HCT116 (cell line): ENCODE measurements around the gene WAPL. TPM values are rescaled to one million over a fixed set of nuclear protein-coding genes. Genes with fewer than 3 reads are reported as not detected.

ENCODE experiments used
- ATAC-seq: fragments of 200-7000 bp; cut with Tn5 transposase; 2 replicates; pipeline ENCODE4 v1.9.1; 2020; ENCODE audit warnings: mild to moderate bottlenecking, moderate library complexity
- BruUV-seq: library from RNA; stranded (reverse); fragments of 400-500 nt; replicated peaks from 2 replicates; lab custom pipeline; 2021; lab: Mats Ljungman, UMichigan
- CTCF ChIA-PET: fragments of 300-600 bp; sonication (Branson Sonifier 250); formaldehyde crosslinking; loops from one replicate; lab custom pipeline; 2021; ENCODE audit warnings: antibody characterized with exemption; lab: Charles Lee
- POLR2A ChIA-PET: fragments of 300-600, 350-600 bp; sonication (Branson Sonifier 250); formaldehyde crosslinking; loops from one replicate; lab custom pipeline; 2021; ENCODE audit warnings: antibody characterized with exemption; lab: Charles Lee
- RAD21 ChIA-PET, 2 experiments: fragments of 300-600 bp; sonication (Branson Sonifier 250); formaldehyde crosslinking; loops; one replicate each; lab custom pipeline; 2023; ENCODE audit warnings: low total read pairs in 2 of 2; ENCODE audit not compliant: uncharacterized antibody in 2 of 2, unreplicated experiment in 2 of 2, low non-redundant PET in 1 of 2; lab: Charles Lee
- DNase-seq: peaks from one replicate; pipeline ENCODE4 v3.0.0-alpha.2; 2010; ENCODE audit warnings: low read depth, low spot score
- H2AFZ ChIP-seq: fragments of 200-600 bp; shearing (Covaris generic), sonication (generic); 2 replicates; pipeline ENCODE4 v1.6.1; 2017; ENCODE audit warnings: low read depth, mixed run types, mixed read lengths, antibody characterized with exemption, low read length; ENCODE audit not compliant: poor library complexity, severe bottlenecking
- H3K27ac ChIP-seq: 2 replicates; pipeline ENCODE4 v1.5.1; 2012; ENCODE audit warnings: low read depth, low read length
- H3K27me3 ChIP-seq: fragments of 200-600 bp; sonication (generic); 2 replicates; pipeline ENCODE4 v1.6.1; 2016; ENCODE audit warnings: mixed run types, low read length, mixed read lengths; ENCODE audit not compliant: insufficient read depth
- H3K36me3 ChIP-seq, 2 experiments: fragments of 200-500 bp in 1 of 2; fragments of 200-600 bp in 1 of 2; sonication (Bioruptor generic) in 1 of 2; sonication (generic) in 1 of 2; 2 replicates each; pipeline versions ENCODE4 v1.5.1 to v1.6.1; 2014 to 2016; ENCODE audit warnings: low read length in 2 of 2, inconsistent platforms in 1 of 2, mixed read lengths in 1 of 2, mixed run types in 1 of 2; ENCODE audit not compliant: insufficient read depth in 2 of 2, control insufficient read depth in 1 of 2
- H3K4me1 ChIP-seq, 2 experiments: fragments of 200-600 bp in 1 of 2; sonication (generic) in 1 of 2; 2 replicates each; pipeline versions ENCODE4 v1.5.1 to v1.6.1; 2012 to 2017; ENCODE audit warnings: low read length in 2 of 2, inconsistent platforms in 1 of 2, mild to moderate bottlenecking in 1 of 2, mixed read lengths in 1 of 2, mixed run types in 1 of 2, moderate library complexity in 1 of 2; ENCODE audit not compliant: insufficient read depth in 2 of 2, control insufficient read depth in 1 of 2
- H3K4me2 ChIP-seq: fragments of 200-600 bp; sonication (generic); 2 replicates; pipeline ENCODE4 v1.6.1; 2017; ENCODE audit warnings: mixed run types, low read length, mixed read lengths
- H3K4me3 ChIP-seq, 2 experiments: fragments of 200-600 bp in 1 of 2; sonication (generic) in 1 of 2; replicated peaks in 1 of 2; 2 replicates each; pipeline ENCODE4 v1.5.1; 2011 to 2016; ENCODE audit warnings: low read length in 2 of 2, control low read depth in 1 of 2, low read depth in 1 of 2, mild to moderate bottlenecking in 1 of 2, mixed read lengths in 1 of 2, mixed run types in 1 of 2
- H3K79me2 ChIP-seq: fragments of 200-600 bp; sonication (generic); 2 replicates; pipeline ENCODE4 v1.6.1; 2017; ENCODE audit warnings: mild to moderate bottlenecking, mixed run types, low read length, moderate library complexity, mixed read lengths; ENCODE audit not compliant: insufficient read depth
- H3K9ac ChIP-seq: fragments of 200-600 bp; sonication (generic); 2 replicates; pipeline ENCODE4 v1.6.1; 2016; ENCODE audit warnings: low read length, mixed read lengths
- H3K9me2 ChIP-seq: fragments of 200-600 bp; sonication (generic), shearing (Covaris generic); 2 replicates; pipeline ENCODE4 v1.6.1; 2017; ENCODE audit warnings: mixed run types, mild to moderate bottlenecking, moderate library complexity; ENCODE audit not compliant: insufficient read depth
- H3K9me3 ChIP-seq, 2 experiments: fragments of 200-500 bp in 1 of 2; fragments of 200-600 bp in 1 of 2; sonication (Bioruptor generic) in 1 of 2; sonication (generic) in 1 of 2; 2 replicates each; pipeline ENCODE4 v1.6.1; 2014 to 2017; ENCODE audit warnings: low read length in 2 of 2, mixed read lengths in 2 of 2, inconsistent platforms in 1 of 2, low read depth in 1 of 2, mild to moderate bottlenecking in 1 of 2, mixed run types in 1 of 2, moderate library complexity in 1 of 2; ENCODE audit not compliant: control insufficient read depth in 1 of 2, insufficient read depth in 1 of 2
- H4K20me1 ChIP-seq: fragments of 200-600 bp; sonication (generic), shearing (Covaris generic); 2 replicates; pipeline ENCODE4 v1.6.1; 2017; ENCODE audit warnings: mixed run types, mild to moderate bottlenecking, moderate library complexity; ENCODE audit not compliant: insufficient read depth
- CBX3 ChIP-seq: IDR thresholded peaks from 2 replicates; pipeline ENCODE4 v1.6.1; 2012; ENCODE audit warnings: low read depth
- CEBPB ChIP-seq: IDR thresholded peaks from 2 replicates; pipeline ENCODE4 v1.6.1; 2012; ENCODE audit warnings: low read depth
- CTCF ChIP-seq, 3 experiments: fragments of 200-600 bp in 1 of 3; sonication (generic) in 1 of 3; IDR thresholded peaks in 2 of 3; conservative IDR thresholded peaks in 1 of 3; 2 replicates each; pipeline ENCODE4 v1.5.1; 2012 to 2017; ENCODE audit warnings: low read depth in 2 of 3, low read length in 2 of 3, antibody characterized with exemption in 1 of 3, borderline replicate concordance in 1 of 3, control low read depth in 1 of 3, mild to moderate bottlenecking in 1 of 3, mixed read lengths in 1 of 3, mixed run types in 1 of 3, moderate library complexity in 1 of 3; ENCODE audit not compliant: insufficient read depth in 1 of 3
- EGR1 ChIP-seq: IDR thresholded peaks from 2 replicates; pipeline ENCODE4 v1.6.1; 2012; ENCODE audit warnings: low read depth
- ELF1 ChIP-seq: IDR thresholded peaks from 2 replicates; pipeline ENCODE4 v1.6.1; 2012; ENCODE audit warnings: low read depth, borderline replicate concordance
- EZH2 ChIP-seq: fragments of 200-600 bp; sonication (generic); IDR thresholded peaks from 2 replicates; pipeline ENCODE4 v1.6.1; 2017; ENCODE audit warnings: antibody characterized with exemption, mixed run types
- EZH2phosphoT487 ChIP-seq: fragments of 200-600 bp; IDR thresholded peaks from 2 replicates; pipeline ENCODE4 v1.6.1; 2018; ENCODE audit warnings: antibody characterized with exemption, borderline replicate concordance
- JUND ChIP-seq: IDR thresholded peaks from 2 replicates; pipeline ENCODE4 v1.6.1; 2012
- POLR2AphosphoS5 ChIP-seq: IDR thresholded peaks from 2 replicates; pipeline ENCODE4 v1.6.1; 2011; ENCODE audit warnings: mild to moderate bottlenecking, low read depth, low read length, moderate library complexity
- RAD21 ChIP-seq: IDR thresholded peaks from 2 replicates; pipeline ENCODE4 v1.6.1; 2012; ENCODE audit warnings: low read depth, mild to moderate bottlenecking
- REST ChIP-seq: IDR thresholded peaks from 2 replicates; pipeline ENCODE4 v1.6.1; 2012; ENCODE audit warnings: low read depth
- SIN3A ChIP-seq: IDR thresholded peaks from 2 replicates; pipeline ENCODE4 v1.6.1; 2012; ENCODE audit warnings: low read depth
- TCF7L2 ChIP-seq: IDR thresholded peaks from 2 replicates; pipeline ENCODE4 v1.7.0; 2011; ENCODE audit warnings: borderline replicate concordance, inconsistent platforms; ENCODE audit not compliant: insufficient read depth, insufficient read length; ENCODE audit errors: extremely low read depth
- YY1 ChIP-seq: IDR thresholded peaks from 2 replicates; pipeline ENCODE4 v1.6.1; 2011; ENCODE audit warnings: low read length, low read depth, moderate library complexity, mild to moderate bottlenecking; ENCODE audit not compliant: insufficient replicate concordance; ENCODE audit errors: extremely low read depth
- ZFX ChIP-seq: fragments of 450-650 bp; IDR thresholded peaks from 2 replicates; pipeline ENCODE4 v1.6.1; 2017
- ZNF274 ChIP-seq: fragments of 200-500 bp; sonication (Bioruptor generic); IDR thresholded peaks from 2 replicates; pipeline ENCODE4 v1.6.1; 2014; ENCODE audit warnings: mild to moderate bottlenecking, low read depth, low read length, inconsistent platforms
- intact Hi-C: fragments of 100-400 bp; cut with micrococcal nuclease; formaldehyde crosslinking; loops from 2 replicates; pipeline ENCODE4 v1.10.0; 2022
- total RNA-seq: library from RNA; stranded (reverse); gene quantifications from one replicate; pipeline ENCODE4 v1.2.1, GENCODE V29; 2021; ENCODE audit not compliant: unreplicated experiment

Gene WAPL
- total RNA-seq, 1 experiment from 2014 or later = 37.5 TPM

DNA sequence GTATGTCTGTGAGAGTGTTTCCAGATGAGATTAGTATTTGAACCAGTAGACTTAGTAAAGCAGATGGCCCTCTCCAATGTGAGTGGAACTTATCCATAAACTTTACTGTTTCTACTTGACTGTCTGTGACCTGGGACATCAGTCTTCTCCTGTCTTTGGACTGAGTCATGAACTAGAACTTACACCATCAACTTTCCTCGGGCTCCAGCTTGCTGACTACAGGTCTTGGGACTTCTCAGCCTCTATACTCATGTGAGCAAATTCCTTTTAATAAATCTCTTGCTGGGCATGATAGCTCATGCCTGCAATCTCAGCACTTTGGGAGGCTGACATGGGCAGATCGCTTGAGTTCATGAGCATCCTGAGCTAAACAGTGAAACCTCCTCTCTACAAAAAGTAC is 25.7 kb upstream of the WAPL start:
- no peak overlapping the region for H3K4me3 ChIP-seq
- TF ChIP-seq ZNF274 = no peak
- TF ChIP-seq, all 23 proteins: peak for 0
- Histone ChIP-seq H3K27ac (no peak overlapping the region), H3K9ac (no peak overlapping the region), H4K20me1 (no peaks in the 10 kb centered on the region), H3K79me2 (no peaks in the 10 kb centered on the region), H3K27me3 (no peaks in the 10 kb centered on the region), H3K9me3 (no peaks in the 10 kb centered on the region), H2AFZ (no peak overlapping the region), H3K9me2 (no peaks in the 10 kb centered on the region), H3K4me2 (no peak overlapping the region), H3K36me3 (no peaks in the 10 kb centered on the region), H3K4me1 (peaks cover 7 to 9% of the 10 kb centered on the region in 2 experiments)
- POLR2A ChIA-PET = no interaction called here
- no TSS peak for BruUV-seq
- no peak for ATAC-seq
- CTCF ChIA-PET = no interaction called here
- DNase-seq = no peak
- intact Hi-C loops = no loop called here
- RAD21 ChIA-PET = no interaction called here

- no peaks in the 10 kb centered on the region for H3K36me3 ChIP-seq
- intact Hi-C loops = no loop called here
- RAD21 ChIA-PET = no interaction called here
- H3K4me3 ChIP-seq = no peak overlapping the region
- TF ChIP-seq SIN3A (no peak), TCF7L2 (no peak), POLR2AphosphoS5 (no peak), EZH2 (no peak), ELF1 (no peak), ZFX (no peak), YY1 (no peak), CEBPB (no peak), CBX3 (no peak), EZH2phosphoT487 (no peak), RAD21 (no peak), EGR1 (no peak), JUND (no peak), REST (no peak), CTCF (IDR thresholded peaks at IDR 0.05 in 2 of 3, conservative IDR thresholded peaks at IDR 0.05 in 1 of 3; ENCODE audit: borderline replicate concordance in 1 of 3, insufficient read depth in 1 of 3, low read depth in 2 of 3, low read length in 2 of 3) (no peak)
- H3K9ac ChIP-seq = no peak overlapping the region
- no peak for DNase-seq
- no peaks in the 10 kb centered on the region for H3K79me2 ChIP-seq
- no peaks in the 10 kb centered on the region for H3K9me3 ChIP-seq
- no peaks in the 10 kb centered on the region for H4K20me1 ChIP-seq
- POLR2A ChIA-PET = no interaction called here
- H3K4me1 ChIP-seq = peaks cover 7 to 9% of the 10 kb centered on the region in 2 experiments
- no peaks in the 10 kb centered on the region for H3K27me3 ChIP-seq
- no peak for ATAC-seq
- H3K4me2 ChIP-seq = no peak overlapping the region
- no peak overlapping the region for H2AFZ ChIP-seq
- no peak overlapping the region for H3K27ac ChIP-seq
- BruUV-seq = no TSS peak
- no peaks in the 10 kb centered on the region for H3K9me2 ChIP-seq
- CTCF ChIA-PET = interaction anchor here (0.6 kb wide), 1 partner anchor 15 kb away, joined by 3 read pairs; no protein-coding TSS in a partner anchor
These were observed 23.5 kb upstream of the WAPL start for GRCh38 chr10:86545101-86545500.
